HG03159 (cell line): ENCODE data around the gene POM121.
"Not testable (repeated sequence)": the region's sequence is repeated elsewhere in the genome, so short reads cannot be mapped to it uniquely, and the experiment has no call there.

Experiments
- ATAC-seq: cut with Tn5 transposase; IDR thresholded peaks from one replicate; pipeline ENCODE4 v1.9.1; 2021; ENCODE audit warnings: mild to moderate bottlenecking, moderate library complexity; ENCODE audit not compliant: unreplicated experiment

The POM121 gene

DNA sequence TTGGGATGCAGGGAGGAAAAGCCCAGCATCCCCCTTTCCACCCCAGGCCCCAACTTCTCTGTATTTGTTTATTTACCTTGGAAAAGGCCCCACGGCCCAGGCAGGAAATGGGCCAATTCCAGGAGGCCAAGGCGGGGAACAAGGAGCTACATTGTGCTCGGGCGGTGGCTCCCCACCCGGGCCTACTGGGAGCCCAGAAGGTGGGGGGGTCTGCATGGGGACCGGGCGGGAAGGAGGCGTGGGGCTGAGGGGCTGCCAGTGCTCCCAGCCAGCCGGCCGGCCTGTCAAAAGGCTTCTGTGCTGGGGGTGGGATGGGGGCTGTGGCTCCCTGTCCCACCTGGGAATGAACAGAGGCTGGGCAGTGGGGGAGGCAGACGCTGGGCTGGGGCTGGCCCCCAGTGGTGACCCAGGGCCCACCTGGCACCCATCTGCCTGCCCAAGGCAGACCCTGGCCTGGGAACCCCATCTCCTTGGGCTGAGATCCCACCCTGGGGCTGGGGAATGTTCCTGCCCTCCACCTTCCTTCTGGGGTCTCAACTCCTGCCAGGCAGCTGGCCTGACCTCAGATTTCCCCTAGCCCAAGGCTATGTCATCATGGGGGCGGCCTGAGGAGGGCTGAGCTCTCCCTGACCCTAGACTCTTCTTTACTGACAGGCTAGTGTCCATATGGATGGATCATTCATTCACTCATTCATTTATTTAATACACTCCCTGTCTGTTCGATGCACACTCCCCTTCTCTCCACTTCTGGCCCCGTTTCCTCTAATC, 65.4 kb downstream of the POM121 start:
- ATAC-seq: not testable (repeated sequence)

DNA sequence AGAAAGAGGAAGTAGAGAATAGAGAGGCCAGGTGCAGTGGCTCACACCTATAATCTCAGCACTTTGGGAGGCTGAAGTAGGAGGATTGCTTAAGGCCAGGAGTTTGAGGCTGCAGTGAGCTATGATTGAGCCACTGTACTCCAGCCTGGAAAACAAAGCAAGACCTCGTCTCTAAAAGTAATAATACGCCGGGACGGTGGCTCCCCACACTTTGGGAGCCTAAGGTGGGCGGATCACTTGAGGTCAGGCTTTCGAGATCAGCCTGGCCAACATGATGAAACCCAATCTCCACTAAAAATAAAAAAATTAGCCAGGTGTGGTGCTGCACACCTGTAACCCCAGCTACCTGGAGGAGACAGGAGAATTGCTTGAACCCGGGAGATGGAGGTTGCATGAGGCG, 70.6 kb downstream of the POM121 start:
- not testable (repeated sequence) for ATAC-seq

- ATAC-seq: not testable (repeated sequence)
These were observed 72.6 kb downstream of the POM121 start for GRCh38 chr7:72997447-72997846.

DNA sequence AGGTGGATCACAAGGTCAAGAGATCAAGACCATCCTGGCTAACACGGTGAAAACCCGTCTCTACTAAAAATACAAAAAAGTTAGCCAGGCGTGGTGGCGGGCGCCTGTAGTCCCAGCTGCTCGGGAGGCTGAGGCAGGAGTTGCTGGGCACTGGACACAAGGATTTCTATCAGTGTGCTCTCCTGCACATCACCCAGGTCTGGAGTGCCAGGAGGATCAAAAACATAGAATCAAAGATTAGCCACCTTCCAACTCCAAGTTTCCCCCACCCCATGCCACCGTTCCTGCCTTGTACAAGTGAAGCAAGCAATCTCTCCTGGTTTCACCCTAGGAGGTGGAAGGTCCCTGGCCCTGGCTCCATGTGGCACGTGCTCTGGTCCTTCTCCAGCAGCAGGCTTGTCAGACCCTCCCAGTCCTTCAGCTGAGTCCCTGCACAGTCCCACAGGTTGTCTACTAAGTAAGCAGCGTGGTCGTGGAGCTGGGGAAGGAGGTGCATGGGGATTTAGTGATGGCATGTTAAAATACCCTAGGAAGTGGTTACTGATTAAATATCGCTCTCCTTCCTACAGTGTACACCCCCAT, 73.1 kb downstream of the POM121 start:
- ATAC-seq: not testable (repeated sequence)
